PC-3 (cell line): ENCODE measurements around the gene PAPOLB. TPM values are rescaled to one million over a fixed set of nuclear protein-coding genes. Genes with fewer than 3 reads are reported as not detected.

Experiments
- ATAC-seq: fragments of 200-7000 bp; cut with Tn5 transposase; 2 replicates; pipeline ENCODE4 v1.9.1; 2020; ENCODE audit warnings: mild to moderate bottlenecking, moderate library complexity
- BruUV-seq: library from RNA; stranded (reverse); fragments of 400-500 nt; replicated peaks from 2 replicates; lab custom pipeline; 2021; lab: Mats Ljungman, UMichigan
- CTCF ChIA-PET: fragments of 300-600 bp; sonication (Branson Sonifier 250); formaldehyde crosslinking; loops from one replicate; lab custom pipeline; 2022; ENCODE audit warnings: antibody characterized with exemption; lab: Charles Lee
- POLR2A ChIA-PET: fragments of 300-600 bp; sonication (Branson Sonifier 250); formaldehyde crosslinking; loops from one replicate; lab custom pipeline; 2022; ENCODE audit warnings: antibody characterized with exemption; ENCODE audit not compliant: unreplicated experiment; lab: Charles Lee
- DNase-seq: peaks from one replicate; pipeline ENCODE4 v3.0.0-alpha.2; 2015
- H2AFZ ChIP-seq: fragments of 300-600 bp; sonication (generic); 2 replicates; pipeline ENCODE4 v1.6.0; 2016; ENCODE audit warnings: antibody characterized with exemption, low read length
- H3F3A ChIP-seq: fragments of 300-600 bp; sonication (generic); one replicate; pipeline ENCODE4 v1.6.0; 2017; ENCODE audit warnings: antibody characterized with exemption, low read length, control low read depth, mild to moderate bottlenecking; ENCODE audit not compliant: unreplicated experiment
- H3K27ac ChIP-seq: fragments of 300-600 bp; sonication (generic); 2 replicates; pipeline ENCODE4 v1.5.1; 2016; ENCODE audit warnings: mild to moderate bottlenecking, low read length
- H3K27me3 ChIP-seq: fragments of 300-600 bp; sonication (generic); 2 replicates; pipeline ENCODE4 v1.6.1; 2016; ENCODE audit warnings: low read length, mixed read lengths
- H3K36me3 ChIP-seq: fragments of 300-600 bp; sonication (generic); 2 replicates; pipeline ENCODE4 v1.6.1; 2016; ENCODE audit warnings: low read depth, mixed run types, low read length, mixed read lengths
- H3K4me1 ChIP-seq: fragments of 300-600 bp; sonication (generic); 2 replicates; pipeline ENCODE4 v1.5.1; 2016; ENCODE audit warnings: low read length; ENCODE audit not compliant: insufficient read depth
- H3K4me2 ChIP-seq: fragments of 300-600 bp; sonication (generic); 2 replicates; pipeline ENCODE4 v1.6.0; 2016; ENCODE audit warnings: low read length
- H3K4me3 ChIP-seq: fragments of 300-600 bp; sonication (generic); 2 replicates; pipeline ENCODE4 v1.5.1; 2016; ENCODE audit warnings: mild to moderate bottlenecking, low read length, mixed read lengths
- H3K79me2 ChIP-seq: fragments of 300-600 bp; sonication (generic); 2 replicates; pipeline ENCODE4 v1.6.1; 2017; ENCODE audit warnings: low read length, mixed read lengths
- H3K9ac ChIP-seq: fragments of 300-600 bp; sonication (generic); 2 replicates; pipeline ENCODE4 v1.6.0; 2016; ENCODE audit warnings: mild to moderate bottlenecking, low read length
- H3K9me2 ChIP-seq: fragments of 300-600 bp; sonication (generic); replicated peaks from 2 replicates; pipeline ENCODE4 v1.6.1; 2016; ENCODE audit warnings: mixed run types, low read length, mixed read lengths
- H3K9me3 ChIP-seq: fragments of 300-600 bp; sonication (generic); 2 replicates; pipeline ENCODE4 v1.6.1; 2016; ENCODE audit warnings: low read length, mixed read lengths
- H4K20me1 ChIP-seq: fragments of 300-600 bp; sonication (generic); 2 replicates; pipeline ENCODE4 v1.6.1; 2016; ENCODE audit warnings: low read length, mixed read lengths
- EZH2 ChIP-seq: fragments of 300-600 bp; sonication (generic); IDR thresholded peaks from one replicate; pipeline ENCODE4 v1.6.1; 2017; ENCODE audit warnings: antibody characterized with exemption, mild to moderate bottlenecking, low read length; ENCODE audit not compliant: unreplicated experiment
- EZH2phosphoT487 ChIP-seq: fragments of 300-600 bp; sonication (generic); IDR thresholded peaks from 2 replicates; pipeline ENCODE4 v1.6.1; 2018; ENCODE audit warnings: mild to moderate bottlenecking, antibody characterized with exemption, low read length, borderline replicate concordance
- intact Hi-C: fragments of 100-400 bp; cut with micrococcal nuclease; formaldehyde crosslinking; loops from 2 replicates; pipeline ENCODE4 v1.9.0; 2023
- total RNA-seq: library from RNA; depleted of rRNA; stranded (reverse); fragments of >200 nt; gene quantifications from 2 replicates; pipeline ENCODE4 v1.2.3, GENCODE V29; 2014
- TF ChIP-seq, protein P1 (sequence below): fragments of 300-600 bp; sonication (generic); conservative IDR thresholded peaks from 2 replicates; pipeline ENCODE4 v1.5.1; 2017; ENCODE audit warnings: antibody characterized with exemption, low read depth, mild to moderate bottlenecking, low read length

PAPOLB gene
- total RNA-seq, 1 experiment from 2014 or later, result 0.29 TPM

DNA sequence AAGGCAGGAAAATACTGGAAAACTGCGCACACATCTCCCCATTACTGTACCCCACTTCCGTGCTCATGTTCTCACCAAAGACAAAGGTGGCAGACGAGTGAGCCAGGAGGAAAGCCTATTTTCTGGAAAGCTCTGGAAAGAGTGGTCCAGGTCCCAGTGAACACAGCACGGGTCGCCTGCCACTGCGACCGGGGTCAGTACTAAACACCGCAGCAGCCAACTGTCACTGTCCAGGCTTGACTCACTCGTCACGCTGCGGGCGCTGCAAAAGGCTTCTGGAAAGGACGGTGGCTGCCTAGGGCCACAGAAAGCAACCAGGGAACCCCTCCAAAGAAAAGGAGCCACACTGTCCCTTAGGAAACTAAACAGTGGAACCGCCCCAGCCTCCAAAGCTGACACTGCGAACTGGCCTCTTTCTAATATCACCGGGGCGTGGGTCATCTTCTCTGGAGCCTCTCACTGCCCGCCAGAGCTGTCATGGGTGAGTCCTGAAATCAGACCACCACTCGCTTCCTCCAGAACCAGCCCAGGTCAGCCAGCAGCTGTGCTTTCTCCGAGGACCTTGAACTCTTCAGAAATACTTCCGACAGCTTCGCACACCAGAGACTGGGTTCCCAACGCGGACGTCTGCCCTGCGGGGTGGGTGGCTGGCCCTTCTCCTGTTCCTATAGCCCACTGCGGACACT is 17.7 kb upstream of the PAPOLB start:
- Histone ChIP-seq H3K4me3 (no peak overlapping the region), H4K20me1 (no peaks in the 10 kb centered on the region), H3K9me2 (no peaks in the 10 kb centered on the region), H3K4me1 (0 out of 2 replicates have a peak, but pooled peaks cover 10% of the 10 kb centered on the region), H3K27me3 (no peaks in the 10 kb centered on the region), H2AFZ (no peak overlapping the region), H3K27ac (no peak overlapping the region), H3K79me2 (no peaks in the 10 kb centered on the region), H3K4me2 (no peak overlapping the region), H3F3A (no peaks in the 10 kb centered on the region), H3K9ac (no peak overlapping the region), H3K36me3 (no peaks in the 10 kb centered on the region), H3K9me3 (no peaks in the 10 kb centered on the region)
- ATAC-seq (no peak), DNase-seq (no peak)
- CTCF ChIA-PET, result no interaction called here
- BruUV-seq, result no TSS peak
- intact Hi-C loops, result loop anchor here (10.0 kb wide), 1 partner anchor 95 kb away; no protein-coding TSS in a partner anchor
- POLR2A ChIA-PET, result no interaction called here
- TF ChIP-seq EZH2phosphoT487, result no peak
- TF ChIP-seq, protein P1, sequence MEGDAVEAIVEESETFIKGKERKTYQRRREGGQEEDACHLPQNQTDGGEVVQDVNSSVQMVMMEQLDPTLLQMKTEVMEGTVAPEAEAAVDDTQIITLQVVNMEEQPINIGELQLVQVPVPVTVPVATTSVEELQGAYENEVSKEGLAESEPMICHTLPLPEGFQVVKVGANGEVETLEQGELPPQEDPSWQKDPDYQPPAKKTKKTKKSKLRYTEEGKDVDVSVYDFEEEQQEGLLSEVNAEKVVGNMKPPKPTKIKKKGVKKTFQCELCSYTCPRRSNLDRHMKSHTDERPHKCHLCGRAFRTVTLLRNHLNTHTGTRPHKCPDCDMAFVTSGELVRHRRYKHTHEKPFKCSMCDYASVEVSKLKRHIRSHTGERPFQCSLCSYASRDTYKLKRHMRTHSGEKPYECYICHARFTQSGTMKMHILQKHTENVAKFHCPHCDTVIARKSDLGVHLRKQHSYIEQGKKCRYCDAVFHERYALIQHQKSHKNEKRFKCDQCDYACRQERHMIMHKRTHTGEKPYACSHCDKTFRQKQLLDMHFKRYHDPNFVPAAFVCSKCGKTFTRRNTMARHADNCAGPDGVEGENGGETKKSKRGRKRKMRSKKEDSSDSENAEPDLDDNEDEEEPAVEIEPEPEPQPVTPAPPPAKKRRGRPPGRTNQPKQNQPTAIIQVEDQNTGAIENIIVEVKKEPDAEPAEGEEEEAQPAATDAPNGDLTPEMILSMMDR, result no peak
- TF ChIP-seq EZH2, result no peak

DNA sequence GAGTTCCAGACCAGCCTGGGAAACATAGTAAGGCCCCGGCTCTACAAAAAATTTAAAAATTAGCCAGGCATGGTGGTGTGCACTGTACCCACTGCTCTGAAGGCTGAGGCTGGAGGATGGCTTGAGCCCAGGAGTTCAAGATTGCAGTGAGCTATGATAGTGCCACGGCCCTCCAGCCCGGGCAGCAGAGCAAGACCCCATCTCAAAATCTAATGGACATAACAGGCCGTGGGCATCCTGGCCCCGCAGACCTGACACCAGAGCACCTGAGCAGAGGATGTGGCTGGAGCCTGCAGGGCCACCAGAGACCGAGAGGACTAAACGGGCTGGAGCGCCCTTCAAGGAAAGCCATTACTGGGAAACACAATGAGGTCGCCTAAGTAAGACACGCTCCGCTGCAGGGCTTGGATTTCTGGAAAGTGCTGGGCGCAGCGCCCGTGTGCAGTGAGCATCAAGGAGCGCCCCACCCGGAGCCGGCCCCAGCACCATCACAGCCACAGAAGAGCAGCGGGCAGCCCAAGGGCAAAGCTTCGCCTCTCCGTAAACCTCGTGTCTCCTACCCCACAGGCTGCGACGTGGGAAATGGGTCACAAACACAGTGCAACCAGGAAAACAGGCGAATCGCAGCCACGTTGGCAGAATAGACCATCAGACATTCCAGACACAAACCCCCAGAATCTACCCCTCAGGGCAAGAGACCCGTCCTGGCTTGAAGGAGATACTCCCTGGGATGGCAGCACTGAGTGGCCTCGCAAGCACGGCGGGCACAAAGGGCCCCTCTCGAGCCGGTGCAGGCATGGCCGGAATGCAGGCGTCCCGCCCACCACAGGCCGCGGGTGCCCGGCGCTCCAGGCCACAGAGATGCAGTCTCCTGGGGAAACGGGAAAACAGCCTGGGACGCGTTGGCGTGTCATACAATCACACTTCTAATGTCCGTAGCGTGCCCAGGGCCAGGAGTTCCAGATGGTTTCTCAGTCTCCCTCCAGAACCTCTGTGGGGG is 16.8 kb upstream of the PAPOLB start:
- H3K9me2 ChIP-seq, result no peaks in the 10 kb centered on the region
- ATAC-seq (no peak), DNase-seq (no peak)
- H3K4me3 ChIP-seq, result no peak overlapping the region
- ChIA-PET CTCF (no interaction called here), POLR2A (no interaction called here)
- H4K20me1 ChIP-seq, result no peaks in the 10 kb centered on the region
- no peaks in the 10 kb centered on the region for H3K79me2 ChIP-seq
- H3F3A ChIP-seq, result no peaks in the 10 kb centered on the region
- no peaks in the 10 kb centered on the region for H3K9me3 ChIP-seq
- no peaks in the 10 kb centered on the region for H3K27me3 ChIP-seq
- intact Hi-C loops, result no loop called here
- no peak overlapping the region for H3K9ac ChIP-seq
- H3K4me2 ChIP-seq, result no peak overlapping the region
- no peak overlapping the region for H3K27ac ChIP-seq
- no peak overlapping the region for H2AFZ ChIP-seq
- H3K36me3 ChIP-seq, result no peaks in the 10 kb centered on the region
- 0 out of 2 replicates have a peak, but pooled peaks cover 10% of the 10 kb centered on the region for H3K4me1 ChIP-seq
- BruUV-seq, result no TSS peak
- TF ChIP-seq EZH2 (no peak), EZH2phosphoT487 (no peak)
- TF ChIP-seq, protein P1, result no peak
